Activated gamma-delta T cell (primary cell): ENCODE measurements around the gene F12.

Experiments
- DNase-seq: peaks from one replicate; lab custom pipeline; 2025; lab: John Stamatoyannopoulos, UW
- total RNA-seq, 2 donors: gene quantifications; one replicate each; lab custom pipeline; 2026; lab: John Stamatoyannopoulos, UW

Gene F12
- 0.10 to 0.22 reads per million in 2 donors for total RNA-seq

DNA sequence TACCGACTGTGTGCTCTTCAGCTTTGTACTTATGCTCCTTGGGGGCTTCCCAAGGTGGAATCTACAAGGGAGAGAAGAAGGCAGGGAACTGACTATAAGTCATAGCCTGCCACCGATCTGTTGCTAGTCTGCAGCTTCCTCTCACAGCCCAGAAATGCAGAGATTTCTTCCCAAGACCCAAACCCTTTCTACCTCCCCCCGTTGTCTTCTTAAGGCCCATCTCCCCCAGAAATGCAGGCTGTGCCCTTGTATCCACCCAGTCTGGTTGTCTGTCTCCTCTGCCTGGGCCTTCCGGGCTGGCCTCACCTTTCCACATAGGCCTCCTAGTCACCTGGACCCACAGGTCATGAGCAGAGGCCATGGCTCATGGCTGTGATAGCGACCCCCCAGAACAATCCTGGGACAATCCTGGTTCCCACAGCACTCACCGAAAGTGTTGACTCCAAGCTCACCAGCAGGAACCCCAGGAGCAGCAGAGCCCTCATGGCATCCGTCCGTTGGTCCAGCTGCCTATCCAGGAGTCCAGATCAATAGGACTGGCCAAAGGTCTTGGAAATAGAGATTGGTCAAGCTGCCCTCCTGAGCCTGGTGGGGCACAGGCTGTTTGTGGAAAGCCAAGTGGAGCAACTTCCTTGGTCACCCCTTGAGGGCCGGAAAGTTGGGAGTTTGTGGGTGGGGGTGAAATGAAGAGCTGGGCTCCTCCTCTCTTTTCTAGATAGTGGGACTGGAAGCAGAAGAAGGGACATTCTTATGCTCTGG lies at the start of gene F12:
Gene F12, minus strand, starts transcription at position 522 of the 759 bp plus-strand sequence. Its CDS starts 37 bp downstream, at position 485.
- DNase-seq = no peak

DNA sequence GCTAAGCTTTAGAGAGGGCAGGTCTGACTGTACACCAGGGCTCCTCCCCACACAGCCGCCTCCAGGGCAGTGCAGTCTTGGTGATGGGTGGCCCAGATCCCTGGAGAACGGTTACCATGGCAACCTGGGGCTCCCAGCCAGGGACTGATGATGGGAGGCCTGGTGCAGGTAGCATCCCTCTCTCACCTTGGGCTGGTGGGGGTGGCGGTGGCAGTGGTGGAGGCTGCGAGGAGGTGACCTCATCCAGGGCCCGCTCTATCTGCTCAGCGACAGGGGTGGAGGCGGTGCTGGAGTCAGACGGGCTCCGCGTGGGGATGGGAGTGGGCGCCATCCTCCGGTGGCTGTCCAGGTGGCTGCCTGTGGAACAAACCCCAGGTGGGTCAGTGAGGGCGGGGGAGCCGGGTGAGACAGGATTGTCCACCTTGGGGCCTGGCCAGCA lies 49.6 kb upstream of the F12 start:
- no peak for DNase-seq

DNA sequence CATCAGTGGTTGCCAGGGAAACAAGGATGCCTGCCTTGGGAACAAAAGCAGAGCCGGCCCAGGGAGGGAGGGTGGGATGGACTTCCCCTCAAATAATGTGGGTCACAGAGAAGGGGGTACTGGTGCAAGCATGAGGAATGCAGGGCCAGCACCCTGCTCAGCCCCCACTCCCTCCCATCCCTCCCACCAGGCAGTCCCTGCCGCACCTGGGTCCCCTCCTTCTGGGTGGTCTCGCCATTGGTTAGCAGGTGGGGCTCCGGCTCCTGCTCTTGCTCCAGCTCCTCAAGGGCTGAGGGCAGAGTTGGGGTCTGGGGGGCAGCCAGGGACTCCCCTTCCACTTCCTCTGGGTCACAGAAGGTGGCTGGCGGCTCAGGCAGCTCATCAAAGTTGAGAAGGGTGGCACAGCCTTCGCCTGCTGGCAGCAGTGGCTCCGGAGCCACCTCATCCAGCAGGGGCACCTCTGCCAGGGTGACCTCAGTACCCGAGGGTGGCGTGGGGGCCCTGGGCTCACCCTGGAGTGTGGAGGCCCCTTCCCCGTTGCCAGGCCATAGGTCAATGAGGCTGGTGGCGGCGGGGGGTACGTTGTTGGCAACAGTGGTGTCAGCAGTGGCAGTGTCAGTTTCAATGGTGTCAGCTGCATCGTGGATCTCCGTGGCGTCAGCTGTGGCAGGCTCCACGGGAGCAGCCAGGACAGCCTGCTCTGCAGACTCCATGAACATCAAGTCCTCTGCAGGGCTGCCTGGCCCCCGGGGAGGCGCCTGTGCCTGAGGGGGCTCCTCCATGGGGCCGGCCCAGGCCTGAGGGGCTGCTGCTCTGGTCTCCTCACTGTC lies 48.7 kb upstream of the F12 start:
- no peak for DNase-seq

DNA sequence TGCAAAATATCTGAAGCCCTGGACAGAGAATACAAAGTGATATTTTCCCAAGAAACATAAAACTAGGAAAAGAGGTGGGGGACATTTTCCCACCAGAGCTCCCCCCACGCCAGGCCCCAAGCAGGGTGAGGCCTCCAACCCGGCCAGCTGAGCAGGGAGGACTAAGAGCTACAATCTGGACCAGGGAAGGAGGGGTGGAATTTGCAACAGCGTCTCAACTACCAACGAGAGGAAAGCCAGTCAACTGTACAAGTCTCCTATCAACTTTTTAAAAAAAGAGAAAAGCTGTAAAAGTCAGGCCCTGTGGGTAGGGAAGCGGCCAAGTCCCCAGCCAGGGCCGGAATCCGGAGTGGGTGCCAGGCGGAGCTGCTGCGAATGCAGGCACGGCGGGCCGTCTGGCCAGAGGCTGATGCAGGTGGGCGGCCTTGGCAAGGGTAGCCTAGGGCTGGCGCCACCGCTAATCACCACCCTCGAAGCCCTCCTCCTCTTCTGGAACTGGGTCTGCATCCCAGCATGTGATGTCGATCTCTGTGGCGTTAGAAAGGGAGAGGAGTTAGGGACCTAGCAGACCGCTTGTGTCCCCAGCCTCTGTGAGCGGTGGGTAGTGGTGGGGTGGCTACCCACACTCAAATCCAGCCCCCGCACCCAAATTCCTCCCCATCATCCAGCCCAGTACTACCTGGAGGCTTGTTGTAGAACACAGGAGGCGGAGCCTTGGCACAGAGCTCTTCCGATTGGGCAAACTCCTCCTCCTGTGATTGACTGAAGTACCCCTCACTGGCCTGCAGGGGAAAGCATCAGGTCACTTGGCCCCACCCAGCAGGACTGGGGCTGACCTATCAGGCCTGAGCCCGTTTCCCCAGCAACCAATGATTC lies 47.9 kb upstream of the F12 start:
- DNase-seq = no peak

GRCh38 chr5:177456591-177456964 lies 47.2 kb upstream of the F12 start:
- no peak for DNase-seq

- peak; percentile 87 for DNase-seq
Observed at GRCh38 chr5:177455661-177456590, 46.6 kb upstream of the F12 start.

DNA sequence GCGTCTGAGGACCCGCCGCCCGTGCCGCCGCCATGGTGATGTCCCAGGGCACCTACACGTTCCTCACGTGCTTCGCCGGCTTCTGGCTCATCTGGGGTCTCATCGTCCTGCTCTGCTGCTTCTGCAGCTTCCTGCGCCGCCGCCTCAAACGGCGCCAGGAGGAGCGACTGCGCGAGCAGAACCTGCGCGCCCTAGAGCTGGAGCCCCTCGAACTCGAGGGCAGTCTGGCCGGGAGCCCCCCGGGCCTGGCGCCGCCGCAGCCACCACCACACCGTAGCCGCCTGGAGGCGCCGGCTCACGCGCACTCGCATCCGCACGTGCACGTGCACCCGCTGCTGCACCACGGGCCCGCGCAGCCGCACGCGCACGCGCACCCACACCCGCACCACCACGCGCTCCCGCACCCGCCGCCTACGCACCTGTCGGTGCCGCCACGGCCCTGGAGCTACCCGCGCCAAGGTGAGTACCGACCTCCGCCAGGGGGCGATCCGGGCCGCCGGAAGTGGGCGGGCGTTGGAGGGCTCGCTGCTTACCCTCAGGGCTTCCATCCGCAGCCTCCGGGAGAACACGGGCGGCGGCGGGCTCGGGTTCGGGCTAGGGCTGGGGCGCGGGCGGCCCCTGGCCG lies 45.8 kb upstream of the F12 start:
- DNase-seq = peak; percentile 87

- peak; percentile 97 for DNase-seq
Observed at GRCh38 chr5:177454397-177455035, 45.2 kb upstream of the F12 start.

- DNase-seq = no peak
Observed at GRCh38 chr5:177453852-177454396, 44.6 kb upstream of the F12 start.

GRCh38 chr5:177452688-177453638 lies 43.6 kb upstream of the F12 start:
- no peak for DNase-seq

GRCh38 chr5:177450667-177451424 lies 41.5 kb upstream of the F12 start:
- DNase-seq = no peak

DNA sequence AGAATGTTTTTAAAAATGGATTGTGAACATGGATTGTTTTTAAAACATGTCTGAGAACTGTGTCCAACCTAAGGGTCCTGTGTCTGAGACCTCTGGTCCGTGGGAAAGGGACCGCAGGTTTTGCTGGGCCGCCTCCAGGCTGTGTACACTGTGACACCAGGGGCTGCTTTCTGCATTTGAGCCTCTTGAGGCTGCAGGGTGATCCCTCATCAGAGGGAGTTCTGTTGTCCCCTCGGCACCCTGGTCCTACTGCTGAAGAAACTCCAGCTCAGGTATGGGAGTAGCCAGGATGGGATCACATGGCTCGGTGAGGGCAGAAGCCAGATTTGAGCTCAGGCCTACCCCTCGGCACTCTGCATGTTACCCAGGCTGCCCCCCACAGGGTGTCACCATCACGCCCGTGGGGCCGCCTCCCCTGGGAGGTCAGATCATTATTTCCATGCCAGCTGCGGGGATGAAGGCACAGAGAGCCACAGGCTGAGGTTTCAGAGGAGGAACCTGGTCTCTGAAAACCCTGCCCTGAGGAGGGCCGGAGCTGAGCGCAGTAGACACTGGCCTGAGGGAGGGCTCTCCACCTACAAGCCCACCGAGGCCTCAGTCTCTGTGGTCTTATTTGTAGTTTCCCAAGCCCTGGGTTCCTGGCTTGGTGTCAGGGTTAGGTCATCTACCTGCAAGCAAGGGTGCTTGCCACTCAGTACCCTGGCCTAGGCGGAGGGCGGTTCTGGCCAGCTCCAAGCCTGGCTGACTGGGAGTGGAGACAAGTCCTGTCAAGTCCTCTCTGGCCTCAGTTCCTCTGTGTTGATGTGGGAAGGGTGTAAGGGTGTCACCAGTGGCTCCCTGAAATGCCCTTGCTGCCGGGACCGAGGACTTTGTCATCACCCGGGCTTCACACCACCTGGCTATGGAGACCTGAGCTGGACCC lies 40.0 kb upstream of the F12 start:
- no peak for DNase-seq

DNA sequence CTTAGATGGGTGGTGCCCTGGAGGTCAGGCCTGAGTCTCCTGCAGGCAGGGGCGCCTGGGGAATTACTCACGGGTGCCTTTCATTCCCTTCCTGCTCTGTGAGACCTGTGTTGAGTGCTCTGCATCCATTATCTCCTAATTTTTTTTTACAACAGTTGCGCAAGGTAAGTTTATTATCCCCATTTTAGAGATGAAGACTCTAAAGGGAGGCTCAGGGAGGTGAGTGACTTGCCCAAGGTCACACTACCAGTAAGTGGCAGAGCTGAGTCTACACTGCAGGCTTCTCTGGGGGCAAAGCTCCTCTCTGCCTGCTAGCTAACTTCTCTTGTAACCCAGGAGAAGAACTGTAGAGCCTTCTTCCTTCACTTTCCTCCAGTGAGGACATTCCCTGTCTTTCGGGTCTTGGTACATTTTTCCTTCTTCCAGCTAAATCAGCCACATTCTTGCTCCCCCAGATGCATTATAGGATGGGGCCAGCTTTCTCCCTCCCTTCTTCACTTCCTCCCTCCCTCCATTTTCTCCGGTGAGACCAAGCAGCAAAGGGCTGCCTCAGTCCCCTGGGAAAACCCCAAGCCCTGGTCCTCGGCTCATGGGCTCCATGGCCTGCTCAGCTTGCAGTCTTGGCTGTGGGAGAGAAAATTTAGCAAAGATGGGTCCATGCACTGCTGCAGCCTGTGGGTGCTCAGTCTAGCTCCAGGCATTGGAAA lies 39.0 kb upstream of the F12 start:
- DNase-seq = no peak

GRCh38 chr5:177447611-177448243 lies 38.4 kb upstream of the F12 start:
- no peak for DNase-seq

DNA sequence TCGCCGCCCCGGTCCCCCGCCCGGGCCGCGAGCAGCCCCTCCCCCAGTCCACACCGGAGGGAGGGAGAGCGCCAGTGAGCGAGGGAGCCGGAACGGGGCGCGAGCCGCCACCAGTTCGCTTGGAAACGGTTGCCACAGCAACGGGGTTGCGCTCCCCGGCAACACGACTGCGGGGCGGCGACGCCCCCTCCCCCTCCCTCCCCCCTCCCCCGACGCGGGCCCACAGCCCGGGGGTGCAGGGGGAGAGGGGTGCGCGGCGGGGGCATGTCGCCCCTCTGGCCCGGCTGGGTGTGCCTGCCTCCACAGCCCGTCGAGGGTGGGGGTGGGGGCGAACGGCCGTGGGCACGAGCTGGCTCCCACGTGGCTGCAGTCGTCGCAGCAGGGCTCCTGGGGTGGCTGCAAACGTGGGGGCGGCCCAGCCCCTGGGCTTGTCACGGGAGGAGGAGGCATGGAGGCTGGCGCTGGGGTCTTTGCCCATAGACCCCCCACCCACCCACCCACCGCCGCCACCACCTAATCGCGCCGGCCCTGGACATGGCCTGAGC lies 37.8 kb upstream of the F12 start:
- DNase-seq = peak; percentile 66
